Measurements from ENCODE around the gene SYNJ2.

SYNJ2 gene

DNA sequence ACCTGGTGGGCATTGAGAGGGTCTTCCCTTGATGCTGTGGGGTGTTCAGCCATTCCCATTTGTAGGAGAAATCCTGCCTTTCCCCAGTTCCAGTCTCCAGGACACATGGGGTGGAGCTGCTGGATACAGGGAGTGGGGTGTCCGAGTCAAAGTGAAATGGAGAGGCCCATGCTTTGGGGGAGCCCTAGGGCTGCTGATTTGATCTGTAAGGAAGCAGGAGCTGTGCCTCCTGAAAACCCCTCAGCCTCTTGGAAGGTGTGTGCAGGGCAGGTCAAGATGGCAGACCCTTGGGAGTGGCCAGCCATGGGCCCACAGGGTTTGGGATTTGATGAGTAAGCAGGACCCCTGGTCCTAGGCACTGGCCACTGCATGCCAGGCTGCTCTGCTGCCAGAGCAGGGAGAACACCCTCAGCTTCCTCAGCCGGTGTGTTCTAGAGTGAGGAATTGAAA, 104.4 kb downstream of the SYNJ2 start:
- H3K27ac ChIP-seq (ENCODE audit: low read length) = peak overlapping the region; percentile 99
- H3K4me1 ChIP-seq (ENCODE audit: insufficient read depth, low read length) = peaks cover 33% of the 10 kb centered on the region
- ATAC-seq (ENCODE audit: insufficient read depth, low read depth) (peak; percentile 34), DNase-seq (no peak)
- peaks cover 58% of the 10 kb centered on the region for H3K36me3 ChIP-seq (ENCODE audit: insufficient read depth, low read length)
- peak overlapping the region; percentile 77 for H3K9ac ChIP-seq (ENCODE audit: low read depth, low read length)
- H3K27me3 ChIP-seq (ENCODE audit: insufficient read depth, low read length, poor library complexity) = no peaks in the 10 kb centered on the region
- peak overlapping the region in 1 of 2 experiments; percentile 58; a peak in 2 of 4 replicates for H3K4me3 ChIP-seq (ENCODE audit: low read depth in 1 of 2, low read length in 2 of 2)
- peak overlapping the region; percentile 31; the same call in 1 of the 2 replicates for H2AFZ ChIP-seq (ENCODE audit: low read depth, low read length)
- peak overlapping the region; percentile 73 for H3K4me2 ChIP-seq (ENCODE audit: insufficient read depth, low read length)
- no peaks in the 10 kb centered on the region for H3K79me2 ChIP-seq (ENCODE audit: insufficient read depth, low read length)
- H3K9me3 ChIP-seq (ENCODE audit: insufficient read depth, low read length, severe bottlenecking) = no peaks in the 10 kb centered on the region
- H4K20me1 ChIP-seq (ENCODE audit: insufficient read depth, low read length) = no peaks in the 10 kb centered on the region
- no peak for TF ChIP-seq EZH2 (IDR thresholded peaks at IDR 0.05; ENCODE audit: borderline replicate concordance, low read depth, low read length, severe bottlenecking)
- TF ChIP-seq CTCF (IDR thresholded peaks at IDR 0.05; ENCODE audit: borderline replicate concordance, extremely low read depth, low read length, poor library complexity, severe bottlenecking) = no peak

GRCh38 chr6:158086504-158087223, 105.0 kb downstream of the SYNJ2 start:
- no peak for TF ChIP-seq EZH2 (IDR thresholded peaks at IDR 0.05; ENCODE audit: borderline replicate concordance, low read depth, low read length, severe bottlenecking)
- TF ChIP-seq CTCF (IDR thresholded peaks at IDR 0.05; ENCODE audit: borderline replicate concordance, extremely low read depth, low read length, poor library complexity, severe bottlenecking) = no peak
- Histone ChIP-seq H3K36me3 (ENCODE audit: insufficient read depth, low read length) (peaks cover 53% of the 10 kb centered on the region), H2AFZ (ENCODE audit: low read depth, low read length) (peak overlapping the region; percentile 82), H3K79me2 (ENCODE audit: insufficient read depth, low read length) (no peaks in the 10 kb centered on the region), H3K4me2 (ENCODE audit: insufficient read depth, low read length) (peak overlapping the region; percentile 73), H3K9ac (ENCODE audit: low read depth, low read length) (peak overlapping the region; percentile 77), H3K27ac (ENCODE audit: low read length) (peak overlapping the region; percentile 99), H3K4me3 (ENCODE audit: low read depth in 1 of 2, low read length in 2 of 2) (peak overlapping the region; percentile 2 to 58; a peak in 3 of 4 replicates), H4K20me1 (ENCODE audit: insufficient read depth, low read length) (no peaks in the 10 kb centered on the region), H3K9me3 (ENCODE audit: insufficient read depth, low read length, severe bottlenecking) (no peaks in the 10 kb centered on the region), H3K27me3 (ENCODE audit: insufficient read depth, low read length, poor library complexity) (no peaks in the 10 kb centered on the region), H3K4me1 (ENCODE audit: insufficient read depth, low read length) (peaks cover 33% of the 10 kb centered on the region)
- peak; percentile 93 for ATAC-seq (ENCODE audit: insufficient read depth, low read depth)
- DNase-seq = peak; percentile 85

GRCh38 chr6:158087224-158087867, 105.7 kb downstream of the SYNJ2 start:
- Histone ChIP-seq H3K4me3 (ENCODE audit: low read depth in 1 of 2, low read length in 2 of 2) (peak overlapping the region; percentile 2 to 58; a peak in 3 of 4 replicates), H3K27me3 (ENCODE audit: insufficient read depth, low read length, poor library complexity) (no peaks in the 10 kb centered on the region), H3K36me3 (ENCODE audit: insufficient read depth, low read length) (peaks cover 56% of the 10 kb centered on the region), H3K9me3 (ENCODE audit: insufficient read depth, low read length, severe bottlenecking) (no peaks in the 10 kb centered on the region), H3K9ac (ENCODE audit: low read depth, low read length) (peak overlapping the region; percentile 77), H3K4me1 (ENCODE audit: insufficient read depth, low read length) (peaks cover 33% of the 10 kb centered on the region), H3K27ac (ENCODE audit: low read length) (peak overlapping the region; percentile 99), H2AFZ (ENCODE audit: low read depth, low read length) (peak overlapping the region; percentile 82), H4K20me1 (ENCODE audit: insufficient read depth, low read length) (no peaks in the 10 kb centered on the region), H3K4me2 (ENCODE audit: insufficient read depth, low read length) (peak overlapping the region; percentile 73), H3K79me2 (ENCODE audit: insufficient read depth, low read length) (no peaks in the 10 kb centered on the region)
- ATAC-seq (ENCODE audit: insufficient read depth, low read depth) (no peak; the same call in 2 of the 3 replicates), DNase-seq (no peak)
- TF ChIP-seq EZH2 (IDR thresholded peaks at IDR 0.05; ENCODE audit: borderline replicate concordance, low read depth, low read length, severe bottlenecking) (no peak), CTCF (IDR thresholded peaks at IDR 0.05; ENCODE audit: borderline replicate concordance, extremely low read depth, low read length, poor library complexity, severe bottlenecking) (no peak)
